ENCODE measurements around the gene IL11.
A peak's percentile ranks its signal among the peaks of the same experiment; 100 is the strongest.
"Not testable (repeated sequence)": the region's sequence is repeated elsewhere in the genome, so short reads cannot be mapped to it uniquely, and the experiment has no call there.

The IL11 gene

DNA sequence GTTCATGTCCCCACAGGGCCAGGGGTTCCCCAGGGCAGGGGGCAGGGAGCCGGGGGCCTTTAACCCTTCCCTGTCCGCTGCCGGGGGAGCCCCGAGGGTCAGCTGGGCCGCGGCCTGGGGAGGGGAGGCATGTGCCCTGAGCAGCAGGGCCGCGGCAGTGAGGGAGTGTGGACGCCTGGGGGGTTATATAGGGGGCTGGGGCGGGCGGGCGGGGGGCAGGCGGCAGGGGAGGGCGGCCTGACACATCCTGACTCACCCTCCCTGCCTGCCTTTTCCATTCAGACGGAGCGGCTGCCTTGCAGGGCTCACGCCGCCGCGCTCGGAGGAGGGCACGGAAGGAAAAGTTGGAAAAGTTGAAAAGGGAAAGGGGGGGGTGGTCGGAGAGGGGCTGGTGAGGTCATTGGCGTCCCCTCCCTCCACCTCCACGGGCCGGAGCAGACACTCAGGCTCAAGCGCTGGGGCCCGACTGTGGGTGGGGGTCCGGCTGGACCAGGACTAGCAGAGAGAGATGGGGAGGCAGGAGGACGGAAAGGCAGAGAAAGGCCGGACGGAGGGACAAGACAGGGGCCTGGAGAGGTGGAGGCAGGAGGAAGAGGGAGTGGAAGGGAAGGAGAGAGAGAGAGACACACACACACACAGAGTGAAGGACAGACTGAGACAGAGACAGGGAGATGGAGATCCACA is at the start of gene IL11:
IL11 (minus strand) TSS at position 159 of the 684 bp plus-strand sequence; CDS start at position 6, 153 bp downstream.
- DNase-seq (ENCODE audit: low spot score) = no peak

DNA sequence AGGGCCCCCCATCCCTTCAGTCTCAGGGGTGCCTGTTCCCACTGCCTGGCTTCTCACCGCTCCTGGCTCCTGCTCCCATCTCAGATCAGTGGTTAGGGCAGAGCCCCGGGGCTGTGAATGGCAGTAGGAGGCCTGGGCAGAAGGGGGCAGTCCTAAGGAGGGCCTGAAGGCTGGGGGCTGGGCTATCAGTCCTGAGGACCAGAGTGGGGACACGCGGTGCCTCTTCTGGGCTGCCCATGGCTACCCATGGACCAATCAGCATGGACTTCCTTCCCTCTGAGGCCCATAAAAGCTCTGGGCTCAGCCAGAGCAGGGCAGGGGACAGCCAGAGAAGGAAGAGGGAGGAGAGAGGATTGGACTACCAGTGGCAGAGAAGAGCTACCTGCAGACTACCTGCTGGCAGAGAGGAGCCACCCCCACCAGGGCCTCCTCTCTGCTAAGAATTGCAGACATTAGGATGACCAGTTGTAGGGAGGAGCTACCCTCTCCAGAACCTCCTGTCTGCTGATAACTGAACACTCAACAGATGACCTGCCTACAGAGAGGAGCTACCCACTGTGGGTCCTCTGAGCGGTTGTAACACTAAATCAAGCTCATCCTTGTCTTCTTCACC is 49.5 kb upstream of the IL11 start:
- DNase-seq (ENCODE audit: low spot score) = no peak

DNA sequence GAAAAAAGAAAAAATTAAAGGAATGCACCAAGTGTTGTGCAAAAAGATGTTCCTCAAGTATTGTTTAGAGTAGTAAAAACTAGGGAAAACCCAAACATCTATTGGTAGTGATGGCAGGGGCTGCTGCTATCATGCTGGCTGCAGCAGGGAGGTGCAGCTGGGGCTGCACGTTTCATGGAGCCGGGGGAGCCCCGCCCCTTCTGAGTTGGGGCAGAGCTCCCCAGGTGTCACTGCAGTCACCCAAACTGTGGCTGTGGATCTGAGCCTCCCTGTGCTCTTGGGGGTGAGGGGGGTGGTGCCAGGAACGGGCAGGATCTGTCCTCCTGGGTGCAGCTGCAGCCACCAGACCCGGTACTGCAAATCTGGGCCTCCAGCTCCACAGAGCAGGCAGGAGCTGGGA is 48.8 kb upstream of the IL11 start:
- no peak for DNase-seq (ENCODE audit: low spot score)

DNA sequence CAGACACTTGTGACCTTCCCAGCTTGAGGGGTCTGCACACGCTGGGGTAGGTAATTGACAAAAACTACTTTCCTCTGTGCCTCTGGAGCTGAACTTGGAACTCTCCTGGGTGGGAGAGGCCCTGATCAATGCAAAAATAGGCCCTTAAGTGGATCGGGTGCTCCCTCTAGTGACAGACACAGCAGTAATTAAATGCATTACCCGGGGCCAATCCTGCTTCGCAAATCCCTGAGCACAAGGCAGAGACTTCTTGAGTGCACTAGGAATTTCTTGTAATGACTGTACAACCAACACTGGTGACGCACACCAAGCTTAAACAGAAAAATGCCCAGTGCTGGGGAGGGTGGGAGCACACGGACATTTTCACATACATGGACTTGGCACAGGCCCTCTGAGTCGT is 47.9 kb upstream of the IL11 start:
- peak; percentile 38 for DNase-seq (ENCODE audit: low spot score)

DNA sequence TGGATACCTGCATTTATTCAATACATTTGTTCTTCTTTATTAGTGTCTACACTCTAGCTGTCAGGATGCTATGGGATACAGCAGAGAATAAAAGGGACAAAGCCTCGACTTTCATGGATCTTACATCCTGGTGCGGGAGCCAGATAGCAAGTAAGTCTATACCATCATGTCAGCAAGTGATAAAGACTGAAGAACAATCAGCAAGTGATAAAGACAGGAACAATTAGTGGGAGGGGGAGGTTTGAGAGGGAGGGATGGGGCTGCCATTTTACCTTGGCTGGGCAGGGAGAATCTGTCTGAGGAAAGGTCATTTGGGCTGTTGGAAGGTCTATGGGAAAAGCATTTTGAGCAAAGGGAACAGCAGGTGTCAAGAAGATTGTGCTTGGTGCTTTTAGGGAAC is 39.9 kb upstream of the IL11 start:
- no peak for DNase-seq (ENCODE audit: low spot score)

DNA sequence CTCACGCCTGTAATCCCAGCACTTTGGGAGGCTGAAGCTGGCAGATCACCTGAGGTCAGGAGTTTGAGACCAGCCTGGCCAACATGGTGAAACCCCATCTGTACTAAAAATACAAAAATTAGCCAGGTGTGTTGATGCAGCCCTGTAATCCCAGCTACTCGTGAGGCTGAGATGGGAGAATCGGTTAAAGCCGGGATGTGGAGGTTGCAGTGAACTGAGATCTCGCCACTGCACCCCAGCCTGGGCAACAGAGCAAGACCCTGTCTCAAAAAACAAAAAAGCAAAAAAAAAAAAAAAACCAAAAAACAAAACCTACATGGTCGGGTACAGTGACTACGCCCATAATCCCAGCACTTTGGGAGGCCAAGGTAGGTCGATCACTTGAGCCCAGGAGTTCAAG is 38.9 kb upstream of the IL11 start:
- DNase-seq (ENCODE audit: low spot score) = not testable (repeated sequence)

DNA sequence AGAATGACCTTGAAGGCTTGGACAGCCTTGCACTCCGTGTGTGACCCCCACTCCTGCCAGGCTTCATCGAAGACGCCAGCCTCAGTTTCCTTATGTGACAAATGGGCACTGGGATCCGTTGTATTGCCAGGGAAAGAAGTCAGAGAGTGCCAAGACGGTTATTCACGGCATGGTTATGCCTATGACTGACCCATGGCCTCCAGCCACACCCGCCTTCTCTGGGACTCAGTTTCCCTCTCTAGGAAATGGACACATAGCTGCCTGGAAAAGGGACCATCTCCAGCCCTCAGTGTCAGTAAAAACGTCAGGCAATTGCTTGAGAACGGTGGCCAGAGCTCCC is 38.2 kb upstream of the IL11 start:
- no peak for DNase-seq (ENCODE audit: low spot score)

DNA sequence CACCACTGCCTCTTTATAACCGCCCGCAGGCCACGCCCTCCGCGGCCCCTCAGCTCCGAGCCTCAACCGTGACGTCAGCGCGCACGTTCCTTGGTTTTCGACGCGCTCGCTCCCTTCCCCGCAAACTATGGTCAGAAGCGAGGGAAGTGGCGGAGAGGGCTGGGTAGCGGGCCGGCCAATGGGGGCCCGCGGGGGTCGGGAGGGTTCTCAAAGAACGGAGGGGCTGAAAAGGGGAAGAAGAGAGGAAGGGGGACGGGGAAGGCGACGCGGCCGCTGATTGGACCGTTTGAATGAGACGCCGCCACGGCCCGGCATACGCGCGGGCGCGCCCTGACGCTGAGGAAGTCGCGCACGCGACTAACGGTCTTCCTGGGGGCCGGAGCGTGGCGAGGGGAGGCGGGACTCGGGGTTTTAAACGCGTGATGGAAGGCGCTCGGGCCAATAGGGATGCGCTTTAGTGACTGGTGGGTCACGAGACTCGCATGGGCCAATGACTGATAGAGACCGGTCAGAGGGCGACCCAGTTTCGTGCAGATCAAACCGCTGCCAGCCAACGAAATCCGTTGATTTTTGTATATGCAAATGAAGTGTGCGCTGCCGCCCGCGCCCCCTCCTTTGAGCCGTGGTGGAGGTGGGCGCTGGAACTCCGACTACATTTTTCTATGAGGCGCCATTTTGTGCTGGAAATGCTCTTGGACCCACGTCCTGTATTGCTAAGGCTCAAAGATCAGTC is 37.7 kb upstream of the IL11 start:
- peak; percentile 97 for DNase-seq (ENCODE audit: low spot score)

DNA sequence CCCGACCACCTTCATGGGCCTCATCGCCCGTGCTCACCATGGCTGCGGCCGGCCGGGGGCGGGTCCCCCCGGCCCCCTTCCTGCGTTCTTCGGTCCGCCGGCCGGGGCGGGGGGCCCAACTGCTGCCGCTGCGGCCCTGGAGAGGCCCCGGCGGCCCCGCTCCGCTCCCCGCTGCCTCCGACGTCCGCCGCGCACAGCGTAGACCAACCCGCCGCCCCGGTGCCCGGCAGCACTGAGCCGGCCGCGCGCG is 37.2 kb upstream of the IL11 start, which contains the start of gene UBE2S:
UBE2S (minus strand) TSS at position 239 of the 250 bp plus-strand sequence; CDS start at position 40, 199 bp downstream.
- not testable (repeated sequence) for DNase-seq (ENCODE audit: low spot score)

DNA sequence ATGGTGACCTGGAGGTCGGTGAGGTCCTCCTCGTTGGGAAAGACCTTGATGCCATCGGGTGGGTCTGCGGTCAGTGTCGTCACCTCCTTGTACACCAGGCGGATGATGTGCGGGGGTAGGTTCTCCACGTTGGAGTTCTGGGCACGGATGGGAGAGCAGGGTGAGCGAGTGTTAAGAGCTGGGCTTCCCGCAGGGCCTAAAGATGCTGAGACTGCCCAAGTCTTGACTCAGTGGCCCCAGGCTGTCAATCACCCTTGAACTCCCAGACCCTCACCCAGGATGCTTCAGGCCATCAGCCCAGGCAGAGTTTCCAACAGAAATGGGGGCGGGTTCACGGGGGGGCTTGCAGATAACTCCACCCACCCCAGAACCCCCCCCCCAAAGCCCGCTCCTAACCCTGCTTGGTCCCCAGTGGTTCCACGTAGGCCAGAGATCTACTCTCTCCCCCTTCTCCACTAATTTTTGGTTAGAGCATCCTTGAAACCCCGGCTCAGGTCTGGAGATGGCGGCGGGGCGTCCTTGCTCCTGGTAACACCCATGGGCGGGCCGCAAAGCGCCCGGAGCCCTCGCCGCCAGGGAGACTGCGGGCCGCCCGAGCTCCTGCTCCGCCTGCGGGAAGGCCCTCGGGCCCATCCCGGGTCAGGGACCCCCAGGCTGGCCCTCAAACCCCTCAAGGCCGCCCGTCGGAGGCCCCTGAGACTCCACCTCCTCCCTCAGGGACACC is 36.7 kb upstream of the IL11 start:
- DNase-seq (ENCODE audit: low spot score) = no peak

DNA sequence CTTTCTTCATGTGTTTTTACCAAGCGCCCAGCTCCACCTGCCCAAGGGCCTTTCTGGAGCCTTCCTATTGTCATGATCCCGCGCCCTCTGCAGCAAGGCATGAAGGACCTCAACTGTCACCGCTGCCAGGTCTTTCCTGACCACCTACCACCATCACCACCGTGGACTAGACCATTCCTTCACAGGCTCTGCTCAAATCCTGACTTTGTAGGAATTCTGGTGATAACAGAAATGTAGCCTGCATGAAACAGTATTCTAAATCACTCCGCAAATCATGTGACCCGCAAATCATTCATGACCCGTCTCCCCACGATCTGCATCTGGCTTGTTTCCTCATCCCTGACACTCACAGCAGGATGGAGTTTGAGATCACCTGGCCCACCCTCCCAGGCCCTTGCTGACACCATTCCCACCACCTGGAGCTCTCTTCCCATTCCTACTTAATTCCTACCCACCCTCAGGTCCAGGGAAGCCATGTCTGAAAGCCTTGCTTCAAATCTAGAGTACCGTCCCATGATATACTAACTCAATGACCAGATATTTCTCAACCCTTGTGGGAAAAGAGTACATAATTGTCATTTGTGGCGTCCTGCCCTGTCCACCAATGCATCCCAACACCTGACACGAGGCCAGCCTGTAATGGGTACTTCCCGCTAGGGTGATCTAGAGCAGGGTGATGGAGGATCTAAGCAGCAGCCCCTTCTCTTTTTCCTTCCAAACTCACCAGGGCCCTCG is 36.0 kb upstream of the IL11 start:
- no peak for DNase-seq (ENCODE audit: low spot score)

DNA sequence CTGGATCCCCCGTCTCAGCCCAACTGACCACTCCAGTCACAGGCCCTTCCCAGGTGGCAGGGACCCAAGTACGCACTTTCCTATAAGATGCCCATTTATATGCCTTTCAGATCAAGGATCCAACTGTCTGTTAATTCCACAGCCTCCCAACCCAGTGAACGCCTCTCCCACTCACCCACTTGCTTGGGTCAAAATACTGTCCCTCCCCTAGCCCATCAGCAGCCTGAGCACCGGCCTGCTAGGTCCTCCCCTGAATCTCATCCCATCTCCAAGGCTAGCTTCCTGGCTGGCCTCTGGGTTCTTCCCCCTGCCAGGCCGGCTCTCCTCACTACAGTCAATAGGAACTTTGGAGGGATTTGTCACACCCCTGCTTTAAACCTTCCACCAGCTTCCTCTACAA is 35.4 kb upstream of the IL11 start:
- no peak for DNase-seq (ENCODE audit: low spot score)

DNA sequence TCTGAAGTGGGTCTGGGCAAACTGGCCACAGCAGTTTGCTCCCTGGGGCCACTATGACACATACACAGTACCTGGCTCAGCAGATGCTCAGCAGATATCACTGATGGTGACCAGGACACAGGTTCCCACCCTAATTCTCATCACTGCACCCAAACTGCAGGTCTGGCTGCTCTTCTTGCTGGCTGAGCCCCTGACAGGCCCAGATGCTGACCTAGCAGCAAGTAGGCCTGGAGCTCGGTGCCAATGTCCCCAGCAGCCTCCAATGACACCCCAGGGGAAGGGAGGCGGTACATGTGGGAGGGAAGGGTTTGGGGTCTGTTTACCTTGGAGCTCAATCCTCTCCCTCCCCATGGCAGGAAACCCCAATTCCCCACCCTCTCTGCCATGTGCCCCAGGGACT is 32.2 kb upstream of the IL11 start:
- no peak for DNase-seq (ENCODE audit: low spot score)

DNA sequence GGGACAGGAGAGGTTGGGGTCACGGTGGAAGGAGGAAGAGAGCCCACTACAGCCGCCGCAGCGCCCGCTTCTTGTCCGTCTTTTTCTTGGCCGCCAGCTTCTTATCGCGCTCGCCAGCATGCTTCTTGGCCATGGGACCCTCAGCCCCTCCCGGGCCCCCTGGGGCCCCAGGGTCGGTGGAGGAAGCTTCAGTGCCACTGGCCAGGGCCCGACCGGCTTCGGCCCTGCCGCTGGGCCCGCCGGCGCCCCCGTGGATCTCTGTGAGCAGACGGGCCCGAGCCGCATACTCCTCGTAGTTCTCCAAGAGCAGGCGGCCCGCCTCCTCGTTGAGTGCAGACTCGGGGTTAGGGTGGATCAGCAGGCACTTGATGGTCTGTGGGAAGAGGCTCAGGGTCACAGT is 31.1 kb upstream of the IL11 start:
- DNase-seq (ENCODE audit: low spot score) = not testable (repeated sequence)

DNA sequence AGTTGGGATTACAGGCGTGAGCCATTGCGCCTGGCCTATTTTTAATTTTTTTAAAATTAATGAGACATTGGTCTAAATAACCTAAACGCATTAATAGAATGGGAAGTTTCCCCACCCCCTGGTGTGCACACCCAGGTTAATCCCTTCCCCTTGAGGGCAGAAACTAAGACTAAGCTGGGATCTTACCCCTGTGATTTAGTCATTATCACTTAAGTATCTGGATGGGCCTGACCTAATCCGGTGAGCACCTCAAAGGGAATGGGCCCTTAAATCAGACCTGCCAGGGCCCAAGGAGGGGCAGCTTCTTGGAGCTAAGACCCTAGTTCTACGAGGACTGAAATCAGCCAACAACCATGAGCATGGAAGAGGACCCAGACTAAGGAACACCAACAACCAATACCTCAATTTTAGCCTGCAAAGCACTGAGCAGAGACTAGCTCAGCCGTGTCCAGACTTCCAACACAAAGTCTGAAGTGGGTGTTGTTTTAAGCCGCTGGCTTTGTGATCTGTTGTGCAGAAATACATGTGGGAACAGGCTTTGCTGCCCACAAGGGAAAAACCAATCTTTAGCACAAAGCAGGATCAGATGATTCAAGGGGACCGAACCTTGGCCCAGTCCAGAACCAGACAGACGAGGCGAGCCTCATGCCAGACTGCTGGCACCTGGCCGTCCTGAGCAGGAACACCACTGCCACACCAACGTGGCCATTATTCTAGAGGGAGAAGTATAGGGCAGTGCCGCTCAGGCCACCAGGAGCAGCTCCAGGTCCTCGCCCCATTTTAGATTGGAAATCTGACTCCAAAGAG is 30.2 kb upstream of the IL11 start:
- no peak for DNase-seq (ENCODE audit: low spot score)

DNA sequence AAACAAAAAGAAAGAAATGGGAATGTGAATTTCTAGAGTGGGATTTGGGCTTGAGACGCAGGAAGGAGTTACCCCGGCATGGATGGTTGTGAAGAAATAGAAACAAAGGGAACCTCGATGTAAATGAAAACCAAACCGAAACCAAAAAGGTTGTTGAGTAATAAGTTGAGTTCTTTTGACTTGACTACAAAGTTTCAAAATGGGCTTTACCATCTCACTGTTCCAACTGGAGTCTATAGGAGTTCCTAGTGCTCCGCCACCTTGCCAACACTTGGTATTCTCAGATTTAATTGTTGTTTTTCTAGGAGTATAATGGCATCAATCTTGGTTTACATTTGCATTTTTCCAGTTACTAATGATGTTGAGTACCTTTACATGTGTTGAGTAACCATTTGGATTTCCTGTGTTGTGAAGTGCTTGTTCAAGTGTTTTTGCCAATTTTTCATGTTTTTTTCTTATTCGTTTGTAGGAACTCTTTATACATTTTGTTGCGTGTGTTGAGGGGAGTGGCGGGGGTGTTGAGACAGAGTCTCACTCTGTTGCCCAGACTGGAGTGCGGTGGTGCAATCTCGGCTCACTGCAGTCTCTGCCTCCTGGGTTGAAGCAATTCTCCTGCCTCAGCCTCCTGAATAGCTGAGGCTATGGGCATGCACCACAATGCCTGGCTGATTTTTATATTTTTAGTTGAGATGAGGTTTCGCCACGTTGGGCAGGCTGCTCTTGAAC is 28.1 kb upstream of the IL11 start:
- DNase-seq (ENCODE audit: low spot score) = no peak

DNA sequence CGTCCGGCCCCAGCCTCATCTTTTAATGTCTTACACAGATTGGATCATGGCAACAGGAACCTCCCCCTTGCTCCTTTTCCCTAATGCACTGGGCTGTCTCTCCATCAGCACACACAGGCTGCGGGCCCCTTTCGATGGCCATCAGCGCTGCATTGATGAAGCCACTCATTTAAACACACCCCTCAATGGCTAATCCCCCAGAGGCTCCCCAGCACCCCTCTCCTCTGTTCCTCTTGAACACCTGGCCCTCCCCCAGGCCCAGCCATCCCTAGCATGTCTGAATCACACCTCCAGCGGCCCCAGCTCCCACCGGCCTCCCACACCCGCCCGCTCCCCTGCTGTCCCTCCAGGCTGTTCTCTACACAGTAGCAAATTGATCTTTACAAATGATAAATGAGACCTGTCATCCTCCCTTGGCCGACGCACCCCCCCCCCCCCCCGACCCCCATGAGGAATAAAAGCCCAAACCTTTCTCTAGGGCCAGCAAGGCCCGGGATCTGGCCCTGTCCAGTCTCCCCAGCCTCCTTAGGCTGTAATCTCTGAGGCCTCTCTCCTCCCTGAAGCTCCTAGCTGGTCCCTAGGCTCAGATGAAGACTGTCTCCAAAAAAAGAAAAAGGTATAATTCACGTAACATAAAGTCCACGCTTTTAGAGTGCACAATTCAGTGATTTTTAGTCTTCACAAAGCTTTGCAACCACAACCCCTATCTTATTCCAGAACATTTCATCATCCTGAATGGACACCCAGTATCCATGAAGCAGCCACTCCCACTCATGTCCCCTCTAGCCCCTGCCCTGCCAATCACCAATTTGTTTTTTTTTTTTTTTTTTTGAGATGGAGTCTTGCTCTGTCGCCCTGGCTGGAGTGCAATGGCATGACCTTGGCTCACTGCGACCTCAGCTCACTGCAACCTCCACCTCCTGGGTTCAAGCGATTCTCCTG is 22.8 kb upstream of the IL11 start:
- no peak for DNase-seq (ENCODE audit: low spot score)

DNA sequence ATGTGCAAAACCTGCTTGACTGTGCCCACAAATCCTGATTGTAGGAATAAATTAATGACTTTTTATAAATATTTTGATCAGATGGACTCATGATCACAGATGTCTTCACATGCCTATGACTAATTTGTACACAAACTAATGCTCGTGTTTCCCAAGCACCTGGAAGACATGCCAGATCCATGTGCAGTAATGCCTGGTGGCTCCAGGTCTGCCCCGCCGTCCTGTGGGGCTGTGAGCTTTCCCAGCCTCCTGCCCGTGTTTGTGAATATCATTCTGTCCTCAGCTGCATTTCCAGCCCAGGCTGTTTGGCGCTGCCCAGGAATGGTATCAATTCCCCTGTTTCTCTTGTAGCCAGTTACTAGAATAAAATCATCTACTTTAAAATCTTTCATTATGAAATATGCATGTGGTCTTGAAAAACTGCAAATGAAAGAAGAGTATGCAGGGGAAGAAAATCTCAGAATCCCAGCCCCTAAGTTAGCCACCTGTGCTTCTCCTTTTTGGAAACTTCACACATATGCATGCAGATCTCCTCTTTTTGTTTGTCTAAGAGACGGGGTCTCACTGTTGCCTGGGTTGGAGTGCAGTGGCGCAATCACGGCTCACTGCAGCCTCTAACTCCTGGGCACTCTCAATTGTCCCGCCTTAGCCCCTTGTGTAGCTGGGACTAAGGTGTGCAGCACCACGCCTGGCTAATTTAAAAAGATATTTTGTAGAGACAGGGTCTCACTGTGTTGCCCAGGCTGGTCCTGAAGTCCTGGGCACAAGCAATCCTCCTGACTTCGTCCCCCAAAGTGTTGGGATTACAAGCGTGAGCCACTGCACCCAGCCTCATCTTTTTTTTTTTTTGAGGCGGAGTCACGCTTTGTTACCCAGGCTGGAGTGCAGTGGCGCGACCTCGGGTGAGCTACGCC is 21.7 kb upstream of the IL11 start:
- DNase-seq (ENCODE audit: low spot score) = no peak
